SK-N-MC (cell line): ENCODE data around the gene PHPT1.

Source experiments
- EZH2 ChIP-seq: fragments of 200-600 bp; sonication (generic); IDR thresholded peaks from one replicate; pipeline ENCODE4 v1.6.1; 2017; ENCODE audit warnings: antibody characterized with exemption
- FOXP2 ChIP-seq: optimal IDR thresholded peaks from 2 replicates; pipeline ENCODE3; 2011; ENCODE audit warnings: mild to moderate bottlenecking, moderate library complexity; ENCODE audit not compliant: insufficient read depth; ENCODE audit errors: extremely low read length, control extremely low read depth
- POLR2AphosphoS5 ChIP-seq: IDR thresholded peaks from 2 replicates; pipeline ENCODE4 v1.6.1; 2012; ENCODE audit warnings: mild to moderate bottlenecking, low read depth, low read length, borderline replicate concordance

- TF ChIP-seq POLR2AphosphoS5 (no peak), EZH2 (no peak), FOXP2 (no peak)
Measured at GRCh38 chr9:136848393-136849037, 694 bp upstream of the PHPT1 start.
